Choroid plexus epithelial cell (primary cell): ENCODE data around the gene SLC25A24.

Experiments used
- DNase-seq: peaks from one replicate; pipeline ENCODE4 v3.0.0-alpha.2; 2010; ENCODE audit warnings: low read depth
- H3K4me3 ChIP-seq: 2 replicates; pipeline ENCODE4 v1.5.1; 2011; ENCODE audit warnings: low read depth, mild to moderate bottlenecking, control low read depth, low read length, moderate library complexity
- TF ChIP-seq, protein P1 (sequence below): conservative IDR thresholded peaks from 2 replicates; pipeline ENCODE4 v1.5.1; 2011; ENCODE audit warnings: low read depth, mild to moderate bottlenecking, control low read depth, inconsistent platforms, low read length, moderate library complexity

The SLC25A24 gene

DNA sequence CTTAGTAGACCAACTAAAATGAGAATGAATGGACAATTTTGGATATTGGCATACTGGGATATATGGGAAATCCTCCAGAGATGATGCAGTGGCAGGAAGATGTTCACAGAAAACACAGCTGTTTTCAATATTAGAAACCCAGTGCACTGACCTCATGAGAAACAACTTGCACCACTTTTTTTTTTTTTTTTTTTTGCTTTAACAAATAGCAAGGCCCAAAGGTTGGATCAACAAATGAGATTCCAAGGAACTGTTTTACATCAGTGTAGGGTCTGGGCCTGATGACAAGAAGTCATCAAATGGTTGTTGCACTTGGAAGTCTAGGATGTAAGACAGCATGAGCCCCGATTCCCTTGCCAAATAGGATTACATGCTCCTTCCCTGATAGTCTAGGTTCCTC is 110.7 kb downstream of the SLC25A24 start:
- peak; percentile 17 for DNase-seq

DNA sequence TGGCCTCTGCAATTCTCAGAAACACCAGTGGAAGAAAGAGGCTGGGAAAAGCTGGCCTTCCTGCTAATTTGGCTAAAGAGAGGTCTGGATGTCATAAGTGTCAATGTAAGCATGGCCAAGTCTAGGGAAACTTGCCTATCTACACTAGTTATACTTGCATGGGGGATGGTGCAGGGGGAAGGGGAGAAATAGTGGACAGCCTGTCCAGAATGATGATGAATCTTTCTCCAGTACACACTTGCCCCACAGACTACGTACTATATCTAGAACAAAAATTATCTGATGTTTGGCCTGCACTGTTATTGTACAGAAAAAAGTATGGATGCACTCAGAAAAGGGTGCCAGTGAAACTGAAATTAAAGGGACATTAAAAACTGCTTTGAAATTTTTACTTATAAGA is 114.5 kb downstream of the SLC25A24 start:
- H3K4me3 ChIP-seq = no peak overlapping the region
- no peak for DNase-seq
- TF ChIP-seq, protein P1, sequence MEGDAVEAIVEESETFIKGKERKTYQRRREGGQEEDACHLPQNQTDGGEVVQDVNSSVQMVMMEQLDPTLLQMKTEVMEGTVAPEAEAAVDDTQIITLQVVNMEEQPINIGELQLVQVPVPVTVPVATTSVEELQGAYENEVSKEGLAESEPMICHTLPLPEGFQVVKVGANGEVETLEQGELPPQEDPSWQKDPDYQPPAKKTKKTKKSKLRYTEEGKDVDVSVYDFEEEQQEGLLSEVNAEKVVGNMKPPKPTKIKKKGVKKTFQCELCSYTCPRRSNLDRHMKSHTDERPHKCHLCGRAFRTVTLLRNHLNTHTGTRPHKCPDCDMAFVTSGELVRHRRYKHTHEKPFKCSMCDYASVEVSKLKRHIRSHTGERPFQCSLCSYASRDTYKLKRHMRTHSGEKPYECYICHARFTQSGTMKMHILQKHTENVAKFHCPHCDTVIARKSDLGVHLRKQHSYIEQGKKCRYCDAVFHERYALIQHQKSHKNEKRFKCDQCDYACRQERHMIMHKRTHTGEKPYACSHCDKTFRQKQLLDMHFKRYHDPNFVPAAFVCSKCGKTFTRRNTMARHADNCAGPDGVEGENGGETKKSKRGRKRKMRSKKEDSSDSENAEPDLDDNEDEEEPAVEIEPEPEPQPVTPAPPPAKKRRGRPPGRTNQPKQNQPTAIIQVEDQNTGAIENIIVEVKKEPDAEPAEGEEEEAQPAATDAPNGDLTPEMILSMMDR = no peak

More for the DNA sequence above, 110.7 kb downstream of the SLC25A24 start:
- no peak overlapping the region for H3K4me3 ChIP-seq
- TF ChIP-seq, protein P1 = no peak

DNA sequence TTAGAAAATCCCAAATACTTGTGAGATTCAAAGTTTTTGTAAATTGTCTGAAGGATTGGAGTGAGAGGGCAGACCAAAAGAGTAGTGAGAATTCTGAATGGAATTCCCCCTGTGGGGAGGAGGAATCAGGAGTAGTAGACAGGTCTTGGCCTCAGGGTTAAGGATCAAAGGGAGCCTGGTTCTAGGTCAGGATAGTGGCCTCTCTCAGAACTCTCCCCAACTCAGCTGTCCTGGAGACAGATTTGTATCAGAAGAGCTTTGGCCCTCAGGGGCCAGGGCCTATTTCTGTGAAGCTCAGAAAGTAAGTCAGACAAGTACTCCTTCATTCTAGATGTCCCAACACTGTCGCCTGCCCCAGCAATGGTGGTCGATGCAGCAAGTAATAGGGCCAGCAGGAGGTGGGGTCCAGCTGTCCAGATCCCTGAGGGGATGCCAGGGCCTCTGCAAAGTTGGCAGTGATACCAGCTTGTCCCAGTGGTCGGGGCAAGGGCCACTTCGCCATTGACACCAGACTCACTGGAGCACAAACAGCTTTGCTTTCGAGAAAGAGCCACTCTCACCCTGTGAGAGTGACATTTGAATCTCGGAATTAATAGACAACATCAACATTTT is 115.2 kb downstream of the SLC25A24 start:
- DNase-seq = no peak
- TF ChIP-seq, protein P1 = no peak
- H3K4me3 ChIP-seq = no peak overlapping the region
